Fibroblast of villous mesenchyme (primary cell): ENCODE measurements around the gene PTBP2. TPM values are rescaled to one million over a fixed set of nuclear protein-coding genes. Genes with fewer than 3 reads are reported as not detected.

Source experiments
- DNase-seq: peaks from one replicate; pipeline ENCODE4 v3.0.0-alpha.2; 2010; ENCODE audit warnings: low read depth
- H3K4me3 ChIP-seq: 2 replicates; pipeline ENCODE4 v1.5.1; 2011; ENCODE audit warnings: low read depth, mild to moderate bottlenecking, low read length
- total RNA-seq: library from RNA; depleted of rRNA; stranded (reverse); fragments of >200 nt; gene quantifications from 2 replicates; pipeline ENCODE4 v1.2.3, GENCODE V29; 2012
- TF ChIP-seq, protein P1 (sequence below): IDR thresholded peaks from 2 replicates; pipeline ENCODE4 v1.5.1; 2012; ENCODE audit warnings: low read depth, mild to moderate bottlenecking, low read length; ENCODE audit not compliant: insufficient read depth

The PTBP2 gene
- total RNA-seq, 1 donor, result 14.2 TPM

DNA sequence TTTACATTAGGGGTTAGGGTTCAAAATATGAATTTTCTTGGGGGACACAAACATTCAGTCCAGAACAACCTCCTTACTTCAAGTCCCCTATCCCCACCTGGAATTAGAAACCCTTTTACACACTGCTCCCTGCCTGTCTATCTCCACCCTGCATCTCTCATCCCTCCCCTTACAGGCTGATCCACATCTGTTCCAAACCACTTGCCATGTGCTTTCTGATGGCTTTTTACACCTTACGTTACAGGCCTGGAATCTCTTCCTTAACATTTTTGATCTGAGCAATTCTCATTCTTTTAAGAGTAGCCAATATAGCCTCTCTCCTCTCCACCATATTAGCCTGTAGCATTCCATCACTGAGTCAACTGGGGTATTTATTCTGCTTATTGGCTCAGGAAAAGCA, 122.0 kb downstream of the PTBP2 start:
- DNase-seq, result no peak
- TF ChIP-seq, protein P1, sequence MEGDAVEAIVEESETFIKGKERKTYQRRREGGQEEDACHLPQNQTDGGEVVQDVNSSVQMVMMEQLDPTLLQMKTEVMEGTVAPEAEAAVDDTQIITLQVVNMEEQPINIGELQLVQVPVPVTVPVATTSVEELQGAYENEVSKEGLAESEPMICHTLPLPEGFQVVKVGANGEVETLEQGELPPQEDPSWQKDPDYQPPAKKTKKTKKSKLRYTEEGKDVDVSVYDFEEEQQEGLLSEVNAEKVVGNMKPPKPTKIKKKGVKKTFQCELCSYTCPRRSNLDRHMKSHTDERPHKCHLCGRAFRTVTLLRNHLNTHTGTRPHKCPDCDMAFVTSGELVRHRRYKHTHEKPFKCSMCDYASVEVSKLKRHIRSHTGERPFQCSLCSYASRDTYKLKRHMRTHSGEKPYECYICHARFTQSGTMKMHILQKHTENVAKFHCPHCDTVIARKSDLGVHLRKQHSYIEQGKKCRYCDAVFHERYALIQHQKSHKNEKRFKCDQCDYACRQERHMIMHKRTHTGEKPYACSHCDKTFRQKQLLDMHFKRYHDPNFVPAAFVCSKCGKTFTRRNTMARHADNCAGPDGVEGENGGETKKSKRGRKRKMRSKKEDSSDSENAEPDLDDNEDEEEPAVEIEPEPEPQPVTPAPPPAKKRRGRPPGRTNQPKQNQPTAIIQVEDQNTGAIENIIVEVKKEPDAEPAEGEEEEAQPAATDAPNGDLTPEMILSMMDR, result no peak
- no peak overlapping the region for H3K4me3 ChIP-seq

DNA sequence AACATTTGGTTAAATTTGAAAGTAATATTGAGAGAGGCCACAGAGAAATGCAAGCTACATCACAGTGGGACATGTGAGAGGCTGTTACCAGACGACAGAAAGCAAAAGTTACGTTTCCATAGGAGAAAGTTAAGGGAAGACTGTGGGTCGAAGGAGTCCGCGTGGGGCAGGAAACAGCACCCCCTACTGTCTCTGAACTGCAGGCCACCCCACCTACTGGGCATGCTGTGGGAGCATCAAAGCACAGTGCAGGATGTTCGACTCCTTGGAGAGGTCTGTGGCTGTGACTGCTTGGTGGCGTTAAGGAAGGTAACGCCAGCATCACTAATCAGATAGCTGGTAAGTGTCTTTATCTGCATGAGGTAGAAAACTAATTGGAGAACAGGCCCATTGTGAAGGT, 123.9 kb downstream of the PTBP2 start:
- no peak overlapping the region for H3K4me3 ChIP-seq
- DNase-seq, result peak; percentile 15
- TF ChIP-seq, protein P1, result peak; percentile 67

DNA sequence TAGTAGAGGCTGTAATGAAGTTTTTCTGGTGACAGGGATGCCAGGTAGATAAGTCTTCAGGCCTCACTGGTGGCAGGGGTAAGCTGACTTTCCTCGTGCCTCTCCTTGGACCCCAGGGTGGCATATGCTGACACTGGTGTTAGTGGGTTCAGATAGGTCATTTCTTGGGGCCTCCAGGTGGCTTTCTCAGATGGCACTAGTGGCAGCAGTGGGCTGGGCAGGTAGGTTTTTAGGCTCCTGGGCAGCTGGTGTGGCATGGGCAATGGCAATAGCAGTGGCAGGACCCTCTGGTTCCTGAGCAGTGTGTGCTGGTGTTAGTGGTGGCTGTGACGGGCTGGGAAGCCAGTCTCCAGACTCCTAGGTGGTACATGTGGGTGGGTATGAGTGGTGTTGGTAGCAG, 140.3 kb downstream of the PTBP2 start:
- TF ChIP-seq, protein P1, result no peak
- no peak overlapping the region for H3K4me3 ChIP-seq
- no peak for DNase-seq

DNA sequence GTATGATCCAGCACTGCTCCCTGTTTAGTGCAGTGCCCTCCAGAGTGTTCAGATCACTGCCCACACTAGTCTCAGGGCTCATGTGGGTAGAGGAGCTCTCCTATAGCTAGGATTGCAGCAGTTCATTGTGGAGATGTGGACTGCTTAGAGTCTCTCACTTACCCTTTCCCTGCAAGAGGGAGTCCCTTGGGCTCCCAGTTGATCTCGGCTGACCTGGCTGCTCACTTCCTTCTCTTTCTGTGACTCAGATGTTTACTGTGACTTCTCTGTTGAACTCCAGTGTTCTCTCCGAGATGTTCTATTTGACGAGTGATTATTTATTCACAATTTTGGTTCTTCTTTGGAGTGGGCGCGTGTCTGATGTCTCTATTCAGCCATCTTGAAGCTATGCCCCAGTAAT, 141.9 kb downstream of the PTBP2 start:
- DNase-seq, result no peak
- TF ChIP-seq, protein P1, result no peak
- no peak overlapping the region for H3K4me3 ChIP-seq
